H1 (cell line): ENCODE measurements around the gene MBD1. TPM values are rescaled to one million over a fixed set of nuclear protein-coding genes. Genes with fewer than 3 reads are reported as not detected.

Experiments used
- CTCF ChIA-PET: fragments of 300-600 bp; sonication (Branson Sonifier 250); formaldehyde crosslinking; loops from one replicate; lab custom pipeline; 2021; ENCODE audit not compliant: partially characterized antibody; lab: Charles Lee
- POLR2A ChIA-PET: fragments of 300-600 bp; sonication (Branson Sonifier 250); formaldehyde crosslinking; loops from one replicate; lab custom pipeline; 2021; ENCODE audit warnings: inconsistent platforms; ENCODE audit not compliant: partially characterized antibody; lab: Charles Lee
- DNase-seq, 2 experiments: peaks; one replicate each; pipeline versions ENCODE4 v3.0.0 to v3.0.0-alpha.2; 2010 to 2022; ENCODE audit warnings: low spot score in 2 of 2, low read depth in 1 of 2, mixed read lengths in 1 of 2
- FAIRE-seq: peaks from 2 replicates; lab custom pipeline; 2011; peaks lifted over from hg19 to GRCh38; lab: Jason Lieb, UNC
- H2AFZ ChIP-seq: 2 replicates; pipeline ENCODE4 v1.8.1; 2012; ENCODE audit warnings: low read length, inconsistent platforms
- H2AK5ac ChIP-seq: 2 replicates; pipeline ENCODE4 v1.6.1; 2013; ENCODE audit warnings: low read depth, low read length
- H2BK120ac ChIP-seq: replicated peaks from 2 replicates; pipeline ENCODE3; 2013; ENCODE audit warnings: low read depth, low read length, inconsistent platforms
- H2BK12ac ChIP-seq: 2 replicates; pipeline ENCODE4 v1.6.1; 2013; ENCODE audit warnings: low read depth, low read length
- H2BK15ac ChIP-seq: 2 replicates; pipeline ENCODE4 v1.6.1; 2013; ENCODE audit warnings: low read length
- H2BK20ac ChIP-seq: 2 replicates; pipeline ENCODE4 v1.6.1; 2013; ENCODE audit warnings: low read length
- H2BK5ac ChIP-seq: 2 replicates; pipeline ENCODE4 v1.6.1; 2013; ENCODE audit warnings: low read depth, low read length
- H3K14ac ChIP-seq: 2 replicates; pipeline ENCODE4 v1.6.1; 2013; ENCODE audit warnings: inconsistent platforms; ENCODE audit not compliant: insufficient read length
- H3K18ac ChIP-seq: 2 replicates; pipeline ENCODE4 v1.6.1; 2013; ENCODE audit warnings: low read length; ENCODE audit errors: extremely low read depth
- H3K23ac ChIP-seq: 2 replicates; pipeline ENCODE4 v1.6.1; 2013; ENCODE audit warnings: inconsistent platforms; ENCODE audit not compliant: insufficient read length
- H3K23me2 ChIP-seq: 2 replicates; pipeline ENCODE4 v1.6.1; 2013; ENCODE audit warnings: low read depth, low read length
- H3K27ac ChIP-seq: 2 replicates; pipeline ENCODE4 v1.6.1; 2011; ENCODE audit warnings: low read depth, low read length, inconsistent platforms
- H3K27me3 ChIP-seq, 4 experiments: replicated peaks in 1 of 4; 1 replicate in 1 of 4; 2 replicates in 3 of 4; pipeline versions ENCODE4 v1.6.1 to v1.8.1; 2011 to 2013; ENCODE audit warnings: low read length in 3 of 4, mild to moderate bottlenecking in 3 of 4, inconsistent platforms in 2 of 4, mixed read lengths in 2 of 4, moderate library complexity in 1 of 4; ENCODE audit not compliant: control insufficient read depth in 3 of 4, insufficient read depth in 3 of 4; ENCODE audit errors: extremely low read depth in 1 of 4
- H3K36me3 ChIP-seq, 4 experiments: 2 replicates each; pipeline versions ENCODE4 v1.6.1 to v1.8.1; 2011 to 2013; ENCODE audit warnings: mild to moderate bottlenecking in 4 of 4, low read length in 3 of 4, moderate library complexity in 2 of 4, control low read depth in 1 of 4, inconsistent platforms in 1 of 4; ENCODE audit not compliant: insufficient read depth in 4 of 4, control insufficient read depth in 2 of 4
- H3K4ac ChIP-seq: replicated peaks from 2 replicates; pipeline ENCODE3; 2013; ENCODE audit warnings: low read length, low read depth, mixed read lengths, inconsistent platforms; ENCODE audit not compliant: insufficient read length
- H3K4me1 ChIP-seq, 4 experiments: replicated peaks in 1 of 4; 1 replicate in 1 of 4; 2 replicates in 3 of 4; pipeline versions ENCODE4 v1.6.1 to v1.8.1; 2011 to 2013; ENCODE audit warnings: low read length in 3 of 4, inconsistent platforms in 2 of 4, mixed read lengths in 1 of 4; ENCODE audit not compliant: insufficient read depth in 4 of 4, control insufficient read depth in 3 of 4
- H3K4me2 ChIP-seq, 2 experiments: 2 replicates each; pipeline versions ENCODE4 v1.6.1 to v1.8.1; 2011 to 2013; ENCODE audit warnings: low read depth in 2 of 2, low read length in 2 of 2, control low read depth in 1 of 2, inconsistent platforms in 1 of 2, mild to moderate bottlenecking in 1 of 2; ENCODE audit not compliant: insufficient read depth in 1 of 2
- H3K4me3 ChIP-seq, 4 experiments: fragments of 200-600, 300-600 bp in 1 of 4; sonication (generic), shearing (Covaris generic), sonication (Bioruptor Twin) in 1 of 4; 2 replicates each; pipeline versions ENCODE4 v1.5.1 to v1.8.1; 2011 to 2016; ENCODE audit warnings: low read length in 4 of 4, low read depth in 3 of 4, control low read depth in 2 of 4, inconsistent platforms in 2 of 4, mild to moderate bottlenecking in 2 of 4, mixed read lengths in 1 of 4, moderate library complexity in 1 of 4; ENCODE audit not compliant: insufficient read depth in 2 of 4; ENCODE audit errors: extremely low read depth in 1 of 4
- H3K56ac ChIP-seq: replicated peaks from 2 replicates; pipeline ENCODE3; 2013; ENCODE audit warnings: low read depth, mild to moderate bottlenecking, mixed read lengths, low read length, inconsistent platforms; ENCODE audit not compliant: insufficient read length
- H3K79me1 ChIP-seq: 2 replicates; pipeline ENCODE4 v1.6.1; 2013; ENCODE audit warnings: low read depth, low read length, control low read depth
- H3K79me2 ChIP-seq, 2 experiments: 2 replicates each; pipeline versions ENCODE4 v1.6.1 to v1.8.1; 2012 to 2013; ENCODE audit warnings: low read length in 2 of 2, mild to moderate bottlenecking in 2 of 2, inconsistent platforms in 1 of 2; ENCODE audit not compliant: insufficient read depth in 2 of 2, control insufficient read depth in 1 of 2
- H3K9ac ChIP-seq, 4 experiments: replicated peaks in 1 of 4; 1 replicate in 1 of 4; 2 replicates in 3 of 4; pipeline versions ENCODE4 v1.6.1 to v1.8.1; 2011 to 2013; ENCODE audit warnings: low read depth in 3 of 4, low read length in 3 of 4, control low read depth in 2 of 4, mild to moderate bottlenecking in 2 of 4, moderate library complexity in 2 of 4, inconsistent platforms in 1 of 4; ENCODE audit errors: extremely low read depth in 1 of 4
- H3K9me3 ChIP-seq, 2 experiments: 2 replicates each; pipeline versions ENCODE4 v1.6.1 to v1.8.1; 2012 to 2013; ENCODE audit warnings: mild to moderate bottlenecking in 2 of 2, moderate library complexity in 2 of 2, control low read depth in 1 of 2, inconsistent platforms in 1 of 2, low read depth in 1 of 2, low read length in 1 of 2, mixed read lengths in 1 of 2; ENCODE audit not compliant: insufficient read depth in 2 of 2
- H4K20me1 ChIP-seq, 2 experiments: replicated peaks in 1 of 2; 2 replicates each; pipeline versions ENCODE3 to v1.8.1; 2011 to 2013; ENCODE audit warnings: inconsistent platforms in 2 of 2, low read length in 2 of 2, mild to moderate bottlenecking in 1 of 2; ENCODE audit not compliant: insufficient read depth in 2 of 2, control insufficient read depth in 1 of 2
- H4K5ac ChIP-seq: 2 replicates; pipeline ENCODE4 v1.6.1; 2013; ENCODE audit warnings: low read length, low read depth, mixed read lengths, inconsistent platforms; ENCODE audit not compliant: insufficient read length
- H4K8ac ChIP-seq: 2 replicates; pipeline ENCODE4 v1.8.0; 2013; ENCODE audit warnings: mild to moderate bottlenecking, moderate library complexity, low read length, inconsistent platforms; ENCODE audit not compliant: insufficient read depth; ENCODE audit errors: extremely low read depth
- H4K91ac ChIP-seq: replicated peaks from 2 replicates; pipeline ENCODE3; 2013; ENCODE audit warnings: low read length, mixed read lengths, inconsistent platforms; ENCODE audit not compliant: insufficient read length
- BRCA1 ChIP-seq: IDR thresholded peaks from 2 replicates; pipeline ENCODE4 v1.6.1; 2012; ENCODE audit warnings: low read depth, low read length, improper control_type of control experiment
- CBX8 ChIP-seq: fragments of 300-800, 300-1000 bp; sonication (generic); IDR thresholded peaks from 2 replicates; pipeline ENCODE4 v1.7.1; 2016; ENCODE audit warnings: low read depth, low read length, borderline replicate concordance
- FOSL1 ChIP-seq: IDR thresholded peaks from 2 replicates; pipeline ENCODE4 v1.6.1; 2011; ENCODE audit warnings: mild to moderate bottlenecking, low read depth, low read length, moderate library complexity; ENCODE audit not compliant: insufficient read depth
- KDM5A ChIP-seq: fragments of 200-600 bp; IDR thresholded peaks from 2 replicates; pipeline ENCODE4 v1.7.1; 2012; ENCODE audit warnings: mild to moderate bottlenecking, low read length, inconsistent platforms, mixed read lengths
- PHF8 ChIP-seq: fragments of 200-600 bp; sonication (generic); conservative IDR thresholded peaks from 2 replicates; pipeline ENCODE4 v1.7.1; 2012; ENCODE audit warnings: low read depth, mild to moderate bottlenecking, inconsistent platforms, low read length, moderate library complexity
- YY1 ChIP-seq: IDR thresholded peaks from 2 replicates; pipeline ENCODE4 v1.6.1; 2011; ENCODE audit warnings: low read depth, mild to moderate bottlenecking, low read length
- WGBS, 2 experiments: shearing (Covaris generic) in 1 of 2; methylation state at CpG; one replicate each; pipeline versions ENCODE4 v1.1.6 to v1.1.7; 2013 to 2015; ENCODE audit warnings: low lambda C conversion rate in 2 of 2, mixed read lengths in 2 of 2, inconsistent platforms in 1 of 2, low coverage in 1 of 2, missing lambda C conversion rate in 1 of 2; ENCODE audit not compliant: insufficient replicate concordance in 2 of 2, insufficient coverage in 1 of 2, insufficient read length in 1 of 2; ENCODE audit errors: extremely low coverage in 1 of 2, missing lambda C conversion rate in 1 of 2; 5-methylcytosine and 5-hydroxymethylcytosine counted together
- polyA plus RNA-seq, 7 experiments: library from polyadenylated mRNA; depleted of rRNA in 3 of 7; stranded (reverse) in 5 of 7; unstranded in 2 of 7; fragments of >200 nt in 5 of 7; fragments of 200-250 nt in 2 of 7; gene quantifications; 1 replicate in 5 of 7; 2 replicates in 1 of 7; 4 replicates in 1 of 7; pipeline versions ENCODE4 v1.2.1 to v1.2.3, GENCODE V29; 2011 to 2013; ENCODE audit warnings: missing spikeins in 2 of 7, mixed read lengths in 2 of 7
- total RNA-seq: library from RNA; stranded (reverse); fragmentation: NEBNext Ultra II Directional; extraction: Animal tissue kit (Norgen Biotek cat#: 25700); gene quantifications from 2 replicates; pipeline ENCODE4 v1.2.1, GENCODE V29; 2021
- TF ChIP-seq, protein P1 (sequence below): IDR thresholded peaks from 2 replicates; pipeline ENCODE4 v1.6.1; 2012; ENCODE audit warnings: inconsistent platforms

MBD1 gene
- total and polyA plus RNA-seq, 2 of the 8 experiments (the other 6 are each of a cell fraction or from before 2014, with no cell fraction given), result 32.2 to 41.6 TPM

DNA sequence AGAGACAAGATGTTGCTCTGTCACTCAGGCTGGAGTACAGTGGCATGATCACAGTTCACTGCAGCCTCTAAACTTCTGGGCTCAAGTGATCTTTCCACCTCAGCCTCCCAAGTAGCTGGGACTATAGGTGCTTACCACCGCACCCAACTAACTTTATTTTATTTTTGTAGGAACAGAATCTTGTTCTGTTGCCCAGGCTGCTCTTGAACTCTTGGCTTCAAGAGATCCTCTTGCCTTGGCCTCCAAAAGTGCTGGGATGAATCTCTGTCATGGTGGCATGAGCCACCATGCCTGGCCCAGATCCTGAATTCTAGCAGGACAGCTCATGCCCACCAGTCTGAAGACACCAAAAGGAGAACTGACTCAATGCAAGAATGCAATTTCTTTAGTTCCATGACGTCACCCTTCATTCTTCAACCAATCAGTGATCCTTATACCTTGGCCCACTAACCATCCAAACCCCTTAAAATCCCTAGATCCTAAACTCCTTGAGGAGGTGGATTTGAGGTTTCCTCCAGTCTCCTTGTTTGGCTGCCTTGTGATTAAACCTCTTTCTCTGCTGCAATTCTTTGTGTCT, 31.8 kb upstream of the MBD1 start:
- H3K23ac ChIP-seq, result no peak overlapping the region
- no peaks in the 10 kb centered on the region for H3K9me3 ChIP-seq
- no peak overlapping the region for H4K8ac ChIP-seq
- POLR2A ChIA-PET, result no interaction called here
- H3K27me3 ChIP-seq, result peaks cover 0 to 2% (median 2%) of the 10 kb centered on the region in 4 experiments; a peak in 4 of 7 replicates
- FAIRE-seq, result no peak
- no peak overlapping the region for H3K4me2 ChIP-seq
- H2BK120ac ChIP-seq, result no peak overlapping the region
- no peak overlapping the region for H2BK15ac ChIP-seq
- no peak overlapping the region for H3K14ac ChIP-seq
- no peak for DNase-seq
- H4K20me1 ChIP-seq, result no peaks in the 10 kb centered on the region
- H2BK20ac ChIP-seq, result no peak overlapping the region
- no peak overlapping the region for H4K5ac ChIP-seq
- H3K4ac ChIP-seq, result no peak overlapping the region
- no peaks in the 10 kb centered on the region for H3K79me1 ChIP-seq
- CTCF ChIA-PET, result interaction anchor here (1.4 kb wide), 1 partner anchor 44 kb away, joined by 5 read pairs; no protein-coding TSS in a partner anchor
- no peak overlapping the region for H3K18ac ChIP-seq
- no peak overlapping the region for H2AK5ac ChIP-seq
- H3K23me2 ChIP-seq, result peaks cover under 1% of the 10 kb centered on the region; the same call in 1 of the 2 replicates
- no peak overlapping the region for H4K91ac ChIP-seq
- H3K79me2 ChIP-seq, result no peaks in the 10 kb centered on the region
- H3K36me3 ChIP-seq, result no peaks in the 10 kb centered on the region
- no peak overlapping the region for H3K9ac ChIP-seq
- WGBS, 2 experiments, result 89% methylated on average over 2 of the region's 2 CpGs; no CpG with 5 or more reads in 1 of the 2 experiments
- H2BK5ac ChIP-seq, result no peak overlapping the region
- H3K27ac ChIP-seq, result no peak overlapping the region
- H2AFZ ChIP-seq, result no peak overlapping the region; the same call in 1 of the 2 replicates
- H2BK12ac ChIP-seq, result no peak overlapping the region
- H3K4me3 ChIP-seq, result no peak overlapping the region
- H3K4me1 ChIP-seq, result peaks cover 0 to 1% (median 0%) of the 10 kb centered on the region in 4 experiments; a peak in 2 of 7 replicates
- H3K56ac ChIP-seq, result no peak overlapping the region
- TF ChIP-seq BRCA1 (no peak), CBX8 (no peak), PHF8 (no peak), YY1 (no peak), KDM5A (no peak), FOSL1 (no peak)
- TF ChIP-seq, protein P1, sequence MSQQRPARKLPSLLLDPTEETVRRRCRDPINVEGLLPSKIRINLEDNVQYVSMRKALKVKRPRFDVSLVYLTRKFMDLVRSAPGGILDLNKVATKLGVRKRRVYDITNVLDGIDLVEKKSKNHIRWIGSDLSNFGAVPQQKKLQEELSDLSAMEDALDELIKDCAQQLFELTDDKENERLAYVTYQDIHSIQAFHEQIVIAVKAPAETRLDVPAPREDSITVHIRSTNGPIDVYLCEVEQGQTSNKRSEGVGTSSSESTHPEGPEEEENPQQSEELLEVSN, result no peak
